BE2C (cell line): Measurements from ENCODE around the gene CREB5.

Experiments
- DNase-seq: peaks from one replicate; pipeline ENCODE4 v3.0.0-alpha.2; 2020
- H3K27me3 ChIP-seq: fragments of 250-450 bp; sonication (Bioruptor Pico); 2 replicates; pipeline ENCODE4 v1.5.1; 2020; ENCODE audit warnings: mild to moderate bottlenecking
- H3K36me3 ChIP-seq: fragments of 250-450 bp; sonication (Bioruptor Pico); 2 replicates; pipeline ENCODE4 v1.5.1; 2020; ENCODE audit warnings: mild to moderate bottlenecking
- H3K4me1 ChIP-seq: fragments of 250-450 bp; sonication (Bioruptor Pico); 2 replicates; pipeline ENCODE4 v1.5.1; 2020
- H3K4me3 ChIP-seq: 2 replicates; pipeline ENCODE4 v1.5.1; 2011; ENCODE audit warnings: low read depth, low read length
- H3K9me3 ChIP-seq: fragments of 250-450 bp; sonication (Bioruptor Pico); 2 replicates; pipeline ENCODE4 v1.5.1; 2020
- CTCF ChIP-seq: IDR thresholded peaks from 2 replicates; pipeline ENCODE4 v1.5.1; 2012; ENCODE audit warnings: mild to moderate bottlenecking, low read depth, low read length

CREB5 gene

GRCh38 chr7:28446131-28446530 lies 33.8 kb downstream of the CREB5 start:
- H3K36me3 ChIP-seq: no peaks in the 10 kb centered on the region
- no peaks in the 10 kb centered on the region for H3K9me3 ChIP-seq
- H3K4me1 ChIP-seq: no peaks in the 10 kb centered on the region
- no peak for DNase-seq
- H3K4me3 ChIP-seq: no peak overlapping the region
- H3K27me3 ChIP-seq: no peaks in the 10 kb centered on the region
- TF ChIP-seq CTCF: no peak

GRCh38 chr7:28447071-28447470 lies 34.8 kb downstream of the CREB5 start:
- H3K4me3 ChIP-seq: no peak overlapping the region
- H3K9me3 ChIP-seq: no peaks in the 10 kb centered on the region
- no peaks in the 10 kb centered on the region for H3K27me3 ChIP-seq
- TF ChIP-seq CTCF: no peak
- no peaks in the 10 kb centered on the region for H3K4me1 ChIP-seq
- no peaks in the 10 kb centered on the region for H3K36me3 ChIP-seq
- DNase-seq: no peak

GRCh38 chr7:28448708-28449107 lies 36.4 kb downstream of the CREB5 start:
- Histone ChIP-seq H3K36me3 (no peaks in the 10 kb centered on the region), H3K4me3 (no peak overlapping the region), H3K27me3 (no peaks in the 10 kb centered on the region), H3K4me1 (no peaks in the 10 kb centered on the region), H3K9me3 (no peaks in the 10 kb centered on the region)
- TF ChIP-seq CTCF: no peak
- no peak for DNase-seq

- H3K36me3 ChIP-seq: no peaks in the 10 kb centered on the region
These were observed 40.4 kb downstream of the CREB5 start for GRCh38 chr7:28452681-28453080.

GRCh38 chr7:28455486-28455885 lies 43.2 kb downstream of the CREB5 start:
- no peaks in the 10 kb centered on the region for H3K4me1 ChIP-seq
- H3K4me3 ChIP-seq: no peak overlapping the region
- no peak for TF ChIP-seq CTCF
- DNase-seq: no peak
- H3K36me3 ChIP-seq: no peaks in the 10 kb centered on the region
- no peaks in the 10 kb centered on the region for H3K27me3 ChIP-seq
- H3K9me3 ChIP-seq: no peaks in the 10 kb centered on the region

More at GRCh38 chr7:28452681-28453080, 40.4 kb downstream of the CREB5 start:
- Histone ChIP-seq H3K4me1 (no peaks in the 10 kb centered on the region), H3K9me3 (no peaks in the 10 kb centered on the region), H3K27me3 (no peaks in the 10 kb centered on the region), H3K4me3 (no peak overlapping the region)
- no peak for DNase-seq
- no peak for TF ChIP-seq CTCF

GRCh38 chr7:28456044-28456443 lies 43.7 kb downstream of the CREB5 start:
- Histone ChIP-seq H3K4me1 (no peaks in the 10 kb centered on the region), H3K4me3 (no peak overlapping the region)

More at GRCh38 chr7:28456044-28456443, 43.7 kb downstream of the CREB5 start:
- no peak for TF ChIP-seq CTCF
- Histone ChIP-seq H3K27me3 (no peaks in the 10 kb centered on the region), H3K36me3 (no peaks in the 10 kb centered on the region), H3K9me3 (no peaks in the 10 kb centered on the region)
- no peak for DNase-seq
